ENCODE results near the gene FKBP1A. TPM values are rescaled to one million over a fixed set of nuclear protein-coding genes. Genes with fewer than 3 reads are reported as not detected.
A peak's percentile ranks its signal among the peaks of the same experiment; 100 is the strongest.

The FKBP1A gene
- total RNA-seq, 1 experiment from 2014 or later, result 209 TPM

GRCh38 chr20:1370548-1371110 lies 22.2 kb downstream of the FKBP1A start:
- POLR2A ChIA-PET, result interaction anchor here (0.7 to 1.6 kb wide), 4 partner anchors 11 to 40 kb away, joined by 3 to 6 read pairs (median 4); no protein-coding TSS in a partner anchor
- H3K36me3 Mint-ChIP-seq (ENCODE audit: insufficient read depth, unreplicated experiment), result peaks cover 78% of the 10 kb centered on the region
- no peaks in the 10 kb centered on the region for H3K9me3 Mint-ChIP-seq (ENCODE audit: unreplicated experiment)
- no peak overlapping the region for H3K27ac Mint-ChIP-seq (ENCODE audit: low read depth, unreplicated experiment)
- no peak overlapping the region for H3K4me3 Mint-ChIP-seq (ENCODE audit: unreplicated experiment)
- CTCF ChIA-PET, result interaction anchor here (1.0 to 1.8 kb wide), 3 partner anchors 9 to 133 kb away, joined by 3 to 9 read pairs (median 7); no protein-coding TSS in a partner anchor
- DNase-seq (ENCODE audit: unreplicated experiment), result peak; percentile 12
- TF ChIP-seq CTCF (IDR thresholded peaks at IDR 0.05; ENCODE audit: unreplicated experiment), result no peak
- H3K27me3 Mint-ChIP-seq (ENCODE audit: insufficient read depth, unreplicated experiment), result no peaks in the 10 kb centered on the region
- H3K4me1 Mint-ChIP-seq (ENCODE audit: insufficient read depth, unreplicated experiment), result peaks cover 17% of the 10 kb centered on the region
- intact Hi-C loops (cut with micrococcal nuclease), result loop anchor here (10.0 kb wide), 1 partner anchor 64 kb away; no protein-coding TSS in a partner anchor
- BruUV-seq (replicated peaks), result no TSS peak

GRCh38 chr20:1369970-1370369 lies 22.9 kb downstream of the FKBP1A start:
- no peak for TF ChIP-seq CTCF (IDR thresholded peaks at IDR 0.05; ENCODE audit: unreplicated experiment)
- no peak for DNase-seq (ENCODE audit: unreplicated experiment)
- Mint-ChIP-seq H3K4me1 (ENCODE audit: insufficient read depth, unreplicated experiment) (peaks cover 13% of the 10 kb centered on the region), H3K27me3 (ENCODE audit: insufficient read depth, unreplicated experiment) (no peaks in the 10 kb centered on the region), H3K4me3 (ENCODE audit: unreplicated experiment) (no peak overlapping the region), H3K27ac (ENCODE audit: low read depth, unreplicated experiment) (no peak overlapping the region), H3K9me3 (ENCODE audit: unreplicated experiment) (no peaks in the 10 kb centered on the region), H3K36me3 (ENCODE audit: insufficient read depth, unreplicated experiment) (peaks cover 72% of the 10 kb centered on the region)
- no TSS peak for BruUV-seq (replicated peaks)
- ChIA-PET CTCF (interaction anchor here (1.0 to 1.8 kb wide), 2 partner anchors 8 to 42 kb away, joined by 3 to 7 read pairs; no protein-coding TSS in a partner anchor), POLR2A (interaction anchor here (1.4 to 1.6 kb wide), 2 partner anchors 12 to 40 kb away, joined by 3 to 6 read pairs; no protein-coding TSS in a partner anchor)
- intact Hi-C loops (cut with micrococcal nuclease), result loop anchor here (10.0 kb wide), 1 partner anchor 65 kb away; no protein-coding TSS in a partner anchor

GRCh38 chr20:1368448-1369199 lies 24.2 kb downstream of the FKBP1A start:
- H3K27ac Mint-ChIP-seq (ENCODE audit: low read depth, unreplicated experiment), result no peak overlapping the region
- no peaks in the 10 kb centered on the region for H3K9me3 Mint-ChIP-seq (ENCODE audit: unreplicated experiment)
- intact Hi-C loops (cut with micrococcal nuclease), result no loop called here
- H3K36me3 Mint-ChIP-seq (ENCODE audit: insufficient read depth, unreplicated experiment), result peaks cover 60% of the 10 kb centered on the region
- no peak overlapping the region for H3K4me3 Mint-ChIP-seq (ENCODE audit: unreplicated experiment)
- ChIA-PET POLR2A (interaction anchor here (0.6 to 1.3 kb wide), 3 partner anchors 23 to 1428 kb away, joined by 3 read pairs; partner anchors contain the start of gene SDCBP2), CTCF (interaction anchor here (0.6 kb wide), 2 partner anchors 80 to 170 kb away, joined by 3 read pairs; no protein-coding TSS in a partner anchor)
- no peaks in the 10 kb centered on the region for H3K27me3 Mint-ChIP-seq (ENCODE audit: insufficient read depth, unreplicated experiment)
- no peak for DNase-seq (ENCODE audit: unreplicated experiment)
- TF ChIP-seq CTCF (IDR thresholded peaks at IDR 0.05; ENCODE audit: unreplicated experiment), result no peak
- no TSS peak for BruUV-seq (replicated peaks)
- peaks cover 13% of the 10 kb centered on the region for H3K4me1 Mint-ChIP-seq (ENCODE audit: insufficient read depth, unreplicated experiment)

GRCh38 chr20:1367479-1367878 lies 25.4 kb downstream of the FKBP1A start:
- DNase-seq (ENCODE audit: unreplicated experiment), result no peak
- no peaks in the 10 kb centered on the region for H3K27me3 Mint-ChIP-seq (ENCODE audit: insufficient read depth, unreplicated experiment)
- intact Hi-C loops (cut with micrococcal nuclease), result no loop called here
- no peaks in the 10 kb centered on the region for H3K9me3 Mint-ChIP-seq (ENCODE audit: unreplicated experiment)
- H3K36me3 Mint-ChIP-seq (ENCODE audit: insufficient read depth, unreplicated experiment), result peaks cover 51% of the 10 kb centered on the region
- no peak overlapping the region for H3K27ac Mint-ChIP-seq (ENCODE audit: low read depth, unreplicated experiment)
- POLR2A ChIA-PET, result interaction anchor here (0.6 to 1.3 kb wide), 3 partner anchors 8 to 24 kb away, joined by 3 read pairs; no protein-coding TSS in a partner anchor
- TF ChIP-seq CTCF (IDR thresholded peaks at IDR 0.05; ENCODE audit: unreplicated experiment), result no peak
- H3K4me1 Mint-ChIP-seq (ENCODE audit: insufficient read depth, unreplicated experiment), result peaks cover 13% of the 10 kb centered on the region
- CTCF ChIA-PET, result interaction anchor here (0.6 kb wide), 2 partner anchors 55 to 143 kb away, joined by 3 read pairs; no protein-coding TSS in a partner anchor
- no peak overlapping the region for H3K4me3 Mint-ChIP-seq (ENCODE audit: unreplicated experiment)
- BruUV-seq (replicated peaks), result no TSS peak

Measured in MCF 10A (cell line).